HepG2 (cell line): ENCODE data around the gene ZSWIM5. TPM values are rescaled to one million over a fixed set of nuclear protein-coding genes. Genes with fewer than 3 reads are reported as not detected.

Source experiments
- ARID5B ChIP-seq: IDR thresholded peaks from 2 replicates; pipeline ENCODE4 v1.4.0; 2020; ENCODE audit warnings: mild to moderate bottlenecking, missing genetic modification reagents
- CREM ChIP-seq, 2 experiments: sonication (generic) in 1 of 2; formaldehyde crosslinking in 1 of 2; IDR thresholded peaks; 2 replicates each; pipeline versions ENCODE4 v1.4.0 to v1.6.1; 2016 to 2020; ENCODE audit warnings: antibody characterized with exemption in 1 of 2, mild to moderate bottlenecking in 1 of 2, missing genetic modification reagents in 1 of 2
- E2F1 ChIP-seq: sonication (generic); formaldehyde crosslinking; IDR thresholded peaks from 2 replicates; pipeline ENCODE4 v1.5.0; 2020; ENCODE audit warnings: missing genetic modification reagents
- ELF1 ChIP-seq: sonication (generic); formaldehyde crosslinking; IDR thresholded peaks from 2 replicates; pipeline ENCODE4 v1.4.0; 2020; ENCODE audit warnings: missing genetic modification reagents
- HDAC1 ChIP-seq: sonication (generic); formaldehyde crosslinking; IDR thresholded peaks from 2 replicates; pipeline ENCODE4 v1.5.1; 2020; ENCODE audit warnings: mild to moderate bottlenecking, missing genetic modification reagents
- HMG20A ChIP-seq: IDR thresholded peaks from 2 replicates; pipeline ENCODE4 v1.6.1; 2016; ENCODE audit warnings: borderline replicate concordance
- HNRNPL ChIP-seq: fragments of 200-400 bp; formaldehyde crosslinking; IDR thresholded peaks from 2 replicates; pipeline ENCODE4 v1.6.1; 2017; ENCODE audit warnings: mild to moderate bottlenecking, low read depth, low read length
- KDM6A ChIP-seq: IDR thresholded peaks from 2 replicates; pipeline ENCODE4 v1.6.1; 2016; ENCODE audit warnings: low read depth
- KLF11 ChIP-seq: IDR thresholded peaks from 2 replicates; pipeline ENCODE4 v1.6.1; 2016; ENCODE audit warnings: missing compliant biosample characterization
- KLF9 ChIP-seq: IDR thresholded peaks from 2 replicates; pipeline ENCODE4 v1.6.1; 2016; ENCODE audit warnings: low read depth
- MEF2D ChIP-seq: sonication (generic); formaldehyde crosslinking; IDR thresholded peaks from 2 replicates; pipeline ENCODE4 v1.5.1; 2020; ENCODE audit warnings: mild to moderate bottlenecking, missing genetic modification reagents
- NCOA5 ChIP-seq: sonication (generic); formaldehyde crosslinking; IDR thresholded peaks from 2 replicates; pipeline ENCODE4 v1.4.0; 2020; ENCODE audit warnings: missing genetic modification reagents
- PAX8 ChIP-seq: sonication (generic); formaldehyde crosslinking; IDR thresholded peaks from 2 replicates; pipeline ENCODE4 v1.8.0; 2022; ENCODE audit warnings: mild to moderate bottlenecking, missing genetic modification reagents, borderline replicate concordance
- POLR2G ChIP-seq: fragments of 200-400 bp; formaldehyde crosslinking; IDR thresholded peaks from 2 replicates; pipeline ENCODE4 v1.6.1; 2018; ENCODE audit warnings: mild to moderate bottlenecking, low read depth, low read length, moderate library complexity
- RARA ChIP-seq: IDR thresholded peaks from 2 replicates; pipeline ENCODE4 v1.6.1; 2016; ENCODE audit warnings: missing genetic modification reagents, missing compliant biosample characterization
- TEAD2 ChIP-seq: sonication (generic); formaldehyde crosslinking; IDR thresholded peaks from 2 replicates; pipeline ENCODE4 v1.9.0; 2021; ENCODE audit warnings: missing genetic modification reagents
- ZBTB21 ChIP-seq: sonication (generic); formaldehyde crosslinking; IDR thresholded peaks from 2 replicates; pipeline ENCODE4 v1.4.0; 2020; ENCODE audit warnings: missing genetic modification reagents
- ZBTB34 ChIP-seq: sonication (generic); formaldehyde crosslinking; IDR thresholded peaks from 2 replicates; pipeline ENCODE4 v1.8.0; 2022; ENCODE audit warnings: mild to moderate bottlenecking, missing genetic modification reagents
- ZKSCAN8 ChIP-seq: IDR thresholded peaks from 2 replicates; pipeline ENCODE4 v1.6.1; 2016; ENCODE audit warnings: borderline replicate concordance, missing genetic modification reagents, missing compliant biosample characterization
- ZNF251 ChIP-seq: sonication (generic); formaldehyde crosslinking; IDR thresholded peaks from 2 replicates; pipeline ENCODE4 v1.9.0; 2021; ENCODE audit warnings: mild to moderate bottlenecking, missing genetic modification reagents
- ZNF414 ChIP-seq: sonication (generic); formaldehyde crosslinking; IDR thresholded peaks from 2 replicates; pipeline ENCODE4 v1.5.0; 2020; ENCODE audit warnings: missing genetic modification reagents
- ZNF431 ChIP-seq: sonication (generic); formaldehyde crosslinking; IDR thresholded peaks from 2 replicates; pipeline ENCODE4 v1.9.0; 2022; ENCODE audit warnings: missing genetic modification reagents, low read depth, mild to moderate bottlenecking, borderline replicate concordance
- ZNF484 ChIP-seq: sonication (generic); formaldehyde crosslinking; IDR thresholded peaks from 2 replicates; pipeline ENCODE4 v1.5.1; 2020; ENCODE audit warnings: mild to moderate bottlenecking, low read depth, missing genetic modification reagents, borderline replicate concordance
- ZNF567 ChIP-seq: sonication (generic); formaldehyde crosslinking; IDR thresholded peaks from 2 replicates; pipeline ENCODE4 v1.8.1; 2023; ENCODE audit warnings: mild to moderate bottlenecking, missing genetic modification reagents, borderline replicate concordance
- ZNF660 ChIP-seq: sonication (generic); formaldehyde crosslinking; IDR thresholded peaks from 2 replicates; pipeline ENCODE4 v1.5.1; 2020; ENCODE audit warnings: mild to moderate bottlenecking, low read depth, missing genetic modification reagents, borderline replicate concordance
- ZNF670 ChIP-seq: sonication (generic); formaldehyde crosslinking; IDR thresholded peaks from 2 replicates; pipeline ENCODE4 v1.8.0; 2022; ENCODE audit warnings: mild to moderate bottlenecking, missing genetic modification reagents, borderline replicate concordance
- polyA plus RNA-seq, 8 experiments: library from polyadenylated mRNA; depleted of rRNA in 3 of 8; stranded (reverse) in 7 of 8; unstranded in 1 of 8; fragments of >200 nt; fragmentation: Illumina TruSeq in 4 of 8; extraction: Trizol in 4 of 8; gene quantifications; 2 replicates each; pipeline versions ENCODE4 v1.2.1 to v1.2.3, GENCODE V29; 2011 to 2016; ENCODE audit warnings: low read depth in 4 of 8, missing spikeins in 1 of 8, mixed read lengths in 1 of 8; ENCODE audit not compliant: insufficient read depth in 1 of 8
- total RNA-seq, 5 experiments: library from RNA; depleted of rRNA; stranded (reverse); fragments of >200 nt; fragmentation: Illumina TruSeq; extraction: Trizol; gene quantifications; 2 replicates each; pipeline ENCODE4 v1.2.3, GENCODE V29; 2016; ENCODE audit warnings: low read depth in 1 of 5

ZSWIM5 gene
- total and polyA plus RNA-seq, 2 of the 13 experiments (the other 11 are each of a cell fraction or from before 2014, with no cell fraction given) = 11.0 to 20.6 TPM

GRCh38 chr1:45134461-45134873 lies 71.9 kb downstream of the ZSWIM5 start (continued):
- TF ChIP-seq HDAC1 (peak; percentile 77), ELF1 (peak; percentile 63; the same call in 1 of the 2 replicates), TEAD2 (CRISPR knock-in tag) (no peak), ZBTB34 (CRISPR knock-in tag) (no peak), ZNF484 (CRISPR knock-in tag) (no peak), POLR2G (peak; percentile 55), NCOA5 (no peak), ZNF251 (no peak), CREM (IDR thresholded peaks at IDR 0.05) (peak; percentile 84), CREM (CRISPR knock-in tag; IDR thresholded peaks at IDR 0.05) (no peak), ZNF431 (no peak), PAX8 (CRISPR knock-in tag) (no peak), HNRNPL (no peak), ZBTB21 (CRISPR knock-in tag) (peak; percentile 23; the same call in 1 of the 2 replicates), KLF9 (CRISPR knock-in tag) (no peak), ZNF567 (CRISPR knock-in tag) (no peak), KDM6A (CRISPR knock-in tag) (peak; percentile 92), ARID5B (peak; percentile 95), E2F1 (CRISPR knock-in tag) (no peak), MEF2D (CRISPR knock-in tag) (peak; percentile 86; the same call in 1 of the 2 replicates), HMG20A (CRISPR knock-in tag) (peak; percentile 90), ZKSCAN8 (CRISPR knock-in tag) (peak; percentile 79; the same call in 1 of the 2 replicates), ZNF660 (CRISPR knock-in tag) (no peak), ZNF414 (no peak), RARA (CRISPR knock-in tag) (peak; percentile 83), ZNF670 (CRISPR knock-in tag) (peak; percentile 42; the same call in 1 of the 2 replicates), KLF11 (CRISPR knock-in tag) (no peak)
